GM21737 (cell line): ENCODE measurements around the gene RFC2.
"Not testable (repeated sequence)": the region's sequence is repeated elsewhere in the genome, so short reads cannot be mapped to it uniquely, and the experiment has no call there.

ENCODE experiments used
- ATAC-seq: cut with Tn5 transposase; IDR thresholded peaks from one replicate; pipeline ENCODE4 v1.9.1; 2021; ENCODE audit warnings: mild to moderate bottlenecking, moderate library complexity; ENCODE audit not compliant: unreplicated experiment

The RFC2 gene

DNA sequence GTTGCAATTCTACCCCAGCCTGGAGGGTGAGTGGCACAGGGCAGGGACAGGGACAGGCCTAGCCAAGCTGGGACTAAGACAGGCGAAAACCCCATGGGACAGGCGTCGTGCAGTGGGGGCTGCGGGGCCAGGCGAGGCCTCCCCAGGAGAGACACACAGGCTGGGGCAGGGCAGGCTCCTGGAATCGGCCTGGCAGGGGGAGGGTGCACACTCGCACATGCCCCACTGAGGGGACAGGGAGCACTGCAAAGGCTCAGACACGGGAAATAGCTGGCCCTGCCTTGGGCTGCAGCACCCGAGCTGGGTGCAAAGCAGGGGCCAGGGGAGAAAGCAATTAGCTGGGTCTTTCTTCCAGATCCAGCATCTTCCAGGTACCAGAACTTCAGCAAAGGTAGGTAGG, 34.0 kb downstream of the RFC2 start:
- ATAC-seq = no peak

DNA sequence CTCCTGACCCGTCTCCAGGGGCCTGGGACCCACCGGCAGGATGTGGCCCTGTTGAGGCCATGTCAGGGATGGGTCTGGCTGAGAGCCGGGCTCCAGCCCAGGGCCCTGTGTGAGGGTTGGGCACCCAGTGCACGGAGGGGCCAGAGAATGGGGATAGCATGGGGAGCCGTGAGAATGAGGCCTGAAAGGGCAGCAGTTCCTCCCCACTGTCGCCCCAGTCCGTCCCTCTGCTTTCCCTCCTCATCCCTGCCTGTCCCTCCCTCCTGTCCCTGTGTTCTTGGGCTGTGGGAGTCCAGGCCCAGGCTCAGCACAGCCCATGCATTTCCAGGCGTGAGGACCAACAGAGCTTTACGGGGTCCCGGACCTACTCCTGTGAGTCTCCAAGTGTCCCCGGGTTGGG, 34.8 kb downstream of the RFC2 start:
- no peak for ATAC-seq

DNA sequence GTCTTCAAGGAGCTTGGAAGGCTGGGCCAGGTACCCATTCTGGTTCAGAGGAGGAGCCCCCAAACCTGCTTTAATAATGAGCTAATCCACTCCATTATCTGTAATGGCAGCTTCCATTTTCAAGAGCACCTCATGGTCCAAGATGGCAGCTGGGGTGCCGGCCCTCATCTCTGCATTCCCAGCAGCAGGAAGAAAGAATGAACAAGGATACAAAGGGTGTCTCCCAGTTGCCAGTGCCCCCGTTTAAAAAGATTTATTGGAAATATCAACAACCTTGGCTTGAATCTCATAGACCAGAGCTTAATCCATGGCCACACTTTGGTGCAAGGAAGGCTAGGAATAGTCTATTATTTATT, 35.9 kb downstream of the RFC2 start:
- no peak for ATAC-seq

DNA sequence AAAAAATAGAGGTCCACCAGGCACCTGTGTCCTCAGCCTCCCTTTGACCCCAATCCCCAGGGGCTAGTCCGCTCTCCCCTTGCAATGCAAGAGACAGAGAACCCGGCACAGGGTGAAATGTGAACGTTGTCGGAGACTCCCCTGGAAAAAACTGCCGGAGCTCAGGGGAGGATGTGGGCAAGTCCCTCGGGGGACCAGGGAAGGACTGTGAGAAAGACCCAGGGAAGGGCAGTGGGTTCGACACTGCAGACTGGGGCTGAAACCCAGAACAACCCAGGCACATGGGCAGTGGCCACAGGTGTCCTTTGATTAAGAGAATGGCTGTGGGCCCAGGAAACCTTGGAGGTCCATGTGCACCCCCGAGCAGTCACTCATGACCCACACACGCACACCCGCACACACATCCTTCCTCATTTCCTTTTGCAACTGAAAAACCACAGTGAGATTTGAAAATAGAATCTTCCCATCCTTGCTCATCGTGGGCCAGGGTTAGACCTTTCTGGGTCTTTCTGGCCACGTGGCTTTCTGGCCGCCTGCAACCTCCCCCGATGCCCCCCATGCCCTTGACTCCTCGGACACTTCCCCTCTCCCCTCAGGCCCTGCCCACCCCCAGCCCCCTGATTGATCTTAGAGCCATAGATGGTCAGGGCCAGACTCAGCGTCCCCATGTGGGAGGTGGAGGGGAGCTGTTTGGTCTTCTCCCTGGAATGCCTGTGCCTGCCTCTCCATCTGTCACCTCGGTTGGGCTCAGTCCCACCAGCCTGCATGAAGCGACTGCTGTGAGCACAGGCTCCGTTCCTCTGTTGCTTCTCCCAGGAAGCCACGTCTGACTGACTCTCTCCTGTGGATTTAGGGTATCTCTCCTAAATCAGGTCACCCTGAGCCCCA, 36.5 kb downstream of the RFC2 start:
- ATAC-seq = peak; percentile 46

DNA sequence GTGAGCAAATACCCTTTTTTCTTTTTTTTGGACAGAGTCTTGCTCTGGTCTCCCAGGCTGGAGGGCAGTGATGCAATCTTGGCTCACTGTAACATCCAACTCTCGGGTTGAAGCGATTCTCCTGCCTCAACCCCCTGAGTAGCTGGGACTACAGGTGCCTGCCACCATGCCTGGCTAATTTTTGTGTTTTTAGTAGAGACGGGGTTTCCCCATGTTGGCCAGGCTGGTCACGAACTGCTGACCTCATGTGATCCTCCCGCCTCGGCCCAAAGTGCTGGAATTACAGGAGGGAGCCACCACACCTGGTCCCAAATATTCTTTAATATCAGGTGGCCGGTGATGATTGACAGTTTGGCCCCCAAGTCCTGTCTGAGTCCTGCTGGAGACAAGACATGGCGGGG, 37.8 kb downstream of the RFC2 start:
- no peak for ATAC-seq

DNA sequence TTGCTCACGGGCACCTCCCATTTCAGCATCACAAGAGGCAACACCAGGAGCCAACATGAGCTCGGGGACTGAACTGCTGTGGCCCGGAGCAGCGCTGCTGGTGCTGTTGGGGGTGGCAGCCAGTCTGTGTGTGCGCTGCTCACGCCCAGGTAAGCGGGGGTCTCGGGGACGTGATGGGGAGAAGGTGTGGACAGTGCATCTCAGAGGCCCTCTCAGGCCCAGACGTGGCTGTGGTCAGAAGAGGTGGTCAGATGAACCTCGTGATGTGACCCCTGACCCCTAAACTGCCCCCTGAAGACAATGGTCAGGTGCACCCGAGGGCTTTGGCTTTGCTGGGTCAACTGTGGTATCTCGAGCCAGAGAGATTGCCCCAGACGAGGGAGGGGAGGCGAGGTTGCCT, 38.3 kb downstream of the RFC2 start:
- ATAC-seq = no peak

DNA sequence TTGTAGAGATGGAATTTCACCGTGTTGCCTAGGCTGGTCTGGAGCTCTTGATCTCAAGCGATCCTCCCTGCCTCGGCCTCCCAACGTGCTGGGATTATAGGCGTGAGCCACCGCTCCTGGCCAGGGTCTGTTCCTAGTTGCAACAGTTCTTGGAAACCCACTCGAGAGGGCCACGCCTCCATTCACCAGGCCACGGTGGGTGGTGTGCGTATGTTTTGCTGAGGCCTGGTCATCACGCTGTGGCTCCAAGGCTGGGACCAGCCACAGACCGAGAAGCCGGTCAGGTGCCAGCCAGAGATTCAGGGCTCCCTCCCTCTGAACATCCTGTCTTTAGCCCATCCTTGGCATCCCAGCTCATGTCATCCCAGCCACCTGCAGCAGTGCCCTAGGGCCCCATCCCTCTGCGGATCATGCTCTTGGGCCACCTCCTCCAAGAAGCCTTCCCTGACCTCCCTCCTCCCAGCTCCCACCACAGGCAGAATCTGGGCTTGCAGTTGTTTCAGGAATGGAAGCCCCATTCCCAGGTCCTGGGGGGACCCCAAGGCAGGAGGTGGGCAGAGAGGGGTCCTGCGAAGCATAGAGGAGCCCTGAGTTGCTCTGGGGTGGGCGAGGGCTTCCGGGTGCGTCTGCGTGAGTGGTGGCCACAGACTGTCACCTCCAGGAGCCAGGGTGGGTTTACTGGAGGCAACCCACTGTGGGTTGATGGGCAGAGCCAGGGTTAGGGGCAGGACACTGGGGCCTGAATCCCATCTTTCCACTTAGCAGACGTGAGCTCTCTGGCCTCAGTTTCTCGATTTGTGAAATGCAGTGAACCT, 39.2 kb downstream of the RFC2 start:
- ATAC-seq = no peak

DNA sequence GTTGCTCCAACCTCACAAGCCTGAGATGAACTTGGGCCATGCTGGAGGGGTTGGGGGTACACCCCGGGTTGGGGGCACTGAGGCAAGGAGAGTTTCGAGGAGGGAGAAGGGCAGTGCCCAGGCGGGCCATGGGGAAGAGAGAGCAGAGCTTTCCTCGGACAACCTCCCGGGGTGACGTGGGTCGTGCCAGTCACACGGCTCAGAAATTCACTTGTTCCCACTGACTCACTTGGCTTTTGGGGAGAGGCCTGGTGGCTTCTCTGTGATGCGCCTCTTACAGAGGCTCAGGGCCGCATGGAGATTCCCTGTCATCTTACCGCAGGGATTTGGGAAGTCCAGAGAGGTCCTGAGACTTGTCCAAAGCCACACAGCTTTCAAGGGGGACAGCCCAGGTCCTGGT, 41.5 kb downstream of the RFC2 start:
- ATAC-seq = no peak

DNA sequence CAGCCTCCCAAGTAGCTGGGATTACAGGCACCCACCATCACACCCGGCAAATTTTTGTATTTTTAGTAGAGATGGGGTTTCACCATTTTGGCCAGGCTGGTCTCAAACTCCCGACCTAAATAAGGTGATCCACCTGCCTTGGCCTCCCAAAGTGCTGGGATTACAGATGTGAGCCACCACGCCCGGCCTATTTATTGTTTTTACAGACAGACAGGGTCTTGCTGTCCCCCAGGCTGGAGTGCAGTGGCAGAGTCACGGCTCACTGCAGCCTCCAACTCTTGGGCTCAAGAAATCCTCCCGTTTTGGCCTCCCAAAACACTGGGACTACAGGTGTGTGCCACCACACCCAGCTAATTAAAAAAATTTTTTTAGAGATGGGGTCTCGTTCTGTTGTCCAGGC, 46.0 kb downstream of the RFC2 start:
- not testable (repeated sequence) for ATAC-seq

DNA sequence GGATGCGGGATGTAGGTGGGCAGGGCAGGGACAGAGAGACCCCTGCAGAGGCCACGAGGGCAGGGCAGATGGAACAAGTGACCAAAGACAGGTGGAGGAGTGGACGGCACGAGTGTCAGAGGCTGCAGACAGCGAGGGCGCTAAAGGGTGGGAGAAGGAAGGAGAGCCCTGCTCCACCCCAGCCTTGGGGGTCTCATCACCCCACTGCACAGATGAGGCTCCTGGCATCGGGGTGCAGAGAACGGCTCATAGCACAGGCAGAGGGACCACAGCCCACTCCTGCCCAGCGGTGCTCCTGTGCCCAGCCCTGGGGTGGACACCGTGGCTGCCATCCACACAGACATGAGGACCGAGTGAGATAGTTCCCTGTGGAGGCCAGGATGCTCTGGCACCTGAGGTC, 46.6 kb downstream of the RFC2 start:
- no peak for ATAC-seq

DNA sequence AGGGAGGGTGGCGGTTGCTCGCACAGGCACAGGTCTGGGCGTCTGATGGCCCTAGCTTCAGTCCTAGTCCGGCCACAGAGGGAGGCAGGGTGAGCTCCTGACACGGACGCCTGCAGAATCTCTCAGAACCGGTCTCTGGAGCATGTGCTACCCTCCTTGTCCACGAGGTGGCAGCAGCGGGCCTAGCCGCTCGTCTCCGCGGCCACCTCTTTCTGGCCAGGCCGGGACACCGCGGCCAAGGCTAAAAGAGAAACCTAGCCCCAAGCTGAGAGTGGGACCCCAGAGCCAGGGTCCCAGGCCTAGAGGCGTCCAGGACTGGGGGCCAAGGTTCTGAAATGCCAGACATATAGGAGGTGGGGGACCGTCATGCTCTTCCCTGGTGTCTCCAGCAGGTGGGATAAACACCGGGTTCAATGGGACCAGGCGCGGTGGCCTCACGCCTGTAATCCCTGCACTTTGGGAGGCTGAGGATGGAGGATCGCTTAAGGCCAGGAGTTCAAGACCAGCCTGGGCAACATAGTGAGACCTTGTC, 47.5 kb downstream of the RFC2 start:
- no peak for ATAC-seq

DNA sequence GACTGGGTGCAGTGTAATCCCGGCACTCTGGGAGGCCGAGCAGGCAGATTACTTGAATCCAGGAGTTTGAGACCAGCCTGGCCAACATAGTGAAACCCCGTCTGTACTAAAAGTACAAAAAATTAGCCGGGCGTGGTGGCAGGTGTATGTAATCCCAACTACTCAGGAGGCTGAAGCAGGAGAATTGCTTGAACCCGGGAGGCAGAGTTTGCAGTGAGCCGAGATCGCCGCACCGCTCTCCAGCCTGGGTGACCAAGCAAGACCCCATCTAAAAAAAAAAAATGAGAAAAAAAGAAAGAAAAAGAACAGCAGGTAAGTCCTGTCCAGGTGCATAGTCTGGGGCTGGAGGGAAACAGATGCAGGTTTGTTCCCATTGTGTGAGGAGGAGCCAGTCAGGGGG, 48.1 kb downstream of the RFC2 start:
- ATAC-seq = not testable (repeated sequence)

DNA sequence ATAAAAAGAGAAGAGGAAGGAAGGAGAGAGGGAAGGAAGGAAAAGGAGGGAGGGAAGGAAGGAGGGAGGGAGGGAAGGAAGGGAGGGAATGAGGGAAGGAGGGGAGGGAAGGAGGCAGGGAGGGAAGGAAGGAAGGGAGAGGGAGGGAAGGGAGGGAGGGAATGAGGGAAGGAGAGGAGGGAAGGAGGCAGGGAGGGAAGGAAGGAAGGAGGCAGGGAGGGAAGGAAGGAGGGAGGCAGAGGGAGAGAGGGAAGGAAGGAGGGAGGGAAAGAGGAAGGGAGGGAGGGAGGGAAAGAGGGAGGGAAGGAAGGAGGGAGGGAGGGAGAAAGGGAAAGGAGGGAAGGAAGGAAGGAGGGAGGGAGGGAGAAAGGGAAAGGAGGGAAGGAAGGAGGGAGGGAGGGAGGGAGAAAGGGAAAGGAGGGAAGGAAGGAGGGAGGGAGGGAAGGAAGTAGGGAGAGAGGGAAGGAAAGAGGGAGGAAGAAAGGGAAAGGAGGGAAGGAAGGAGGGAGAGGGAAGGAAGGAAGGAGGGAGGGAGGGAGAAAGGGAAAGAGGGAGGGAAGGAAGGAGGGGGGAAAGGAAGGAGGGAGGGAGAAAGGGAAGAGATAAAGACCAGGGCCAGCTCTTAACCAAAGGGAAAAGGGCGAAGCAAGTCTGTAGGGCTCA, 50.1 kb downstream of the RFC2 start:
- no peak for ATAC-seq

DNA sequence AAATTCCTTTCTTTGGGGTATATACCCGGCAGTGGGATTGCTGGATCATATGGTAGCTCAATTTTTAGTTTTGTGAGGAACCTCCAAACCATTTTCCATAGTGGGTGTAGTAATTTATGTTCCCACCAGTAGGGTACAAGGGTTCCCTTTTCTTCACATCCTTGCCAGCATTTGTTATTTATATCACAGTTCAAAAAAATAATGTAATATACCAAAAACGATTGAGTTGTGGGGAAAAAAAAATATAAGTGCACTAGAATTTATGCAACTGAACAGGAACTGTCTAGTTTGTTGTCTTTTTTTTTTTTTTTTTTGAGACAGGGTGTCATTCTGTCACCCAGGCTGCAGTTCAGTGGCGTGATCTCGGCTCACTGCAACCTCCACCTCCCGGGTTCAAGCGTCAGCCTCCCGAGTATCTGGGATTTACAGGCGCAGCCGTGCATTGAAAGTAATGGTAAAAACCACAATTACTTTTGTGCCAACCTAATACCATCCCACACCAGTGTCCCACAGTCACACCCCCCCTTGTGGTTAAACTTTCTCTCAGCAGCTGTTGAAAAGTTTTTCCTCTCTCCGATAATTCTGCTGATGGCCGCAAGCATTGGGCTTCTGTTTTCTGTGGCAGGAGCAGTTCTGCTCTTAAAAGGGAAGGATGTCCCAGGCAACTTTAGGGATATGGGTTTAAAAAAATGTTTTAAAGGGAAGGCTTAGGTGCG, 51.2 kb downstream of the RFC2 start:
- no peak for ATAC-seq

DNA sequence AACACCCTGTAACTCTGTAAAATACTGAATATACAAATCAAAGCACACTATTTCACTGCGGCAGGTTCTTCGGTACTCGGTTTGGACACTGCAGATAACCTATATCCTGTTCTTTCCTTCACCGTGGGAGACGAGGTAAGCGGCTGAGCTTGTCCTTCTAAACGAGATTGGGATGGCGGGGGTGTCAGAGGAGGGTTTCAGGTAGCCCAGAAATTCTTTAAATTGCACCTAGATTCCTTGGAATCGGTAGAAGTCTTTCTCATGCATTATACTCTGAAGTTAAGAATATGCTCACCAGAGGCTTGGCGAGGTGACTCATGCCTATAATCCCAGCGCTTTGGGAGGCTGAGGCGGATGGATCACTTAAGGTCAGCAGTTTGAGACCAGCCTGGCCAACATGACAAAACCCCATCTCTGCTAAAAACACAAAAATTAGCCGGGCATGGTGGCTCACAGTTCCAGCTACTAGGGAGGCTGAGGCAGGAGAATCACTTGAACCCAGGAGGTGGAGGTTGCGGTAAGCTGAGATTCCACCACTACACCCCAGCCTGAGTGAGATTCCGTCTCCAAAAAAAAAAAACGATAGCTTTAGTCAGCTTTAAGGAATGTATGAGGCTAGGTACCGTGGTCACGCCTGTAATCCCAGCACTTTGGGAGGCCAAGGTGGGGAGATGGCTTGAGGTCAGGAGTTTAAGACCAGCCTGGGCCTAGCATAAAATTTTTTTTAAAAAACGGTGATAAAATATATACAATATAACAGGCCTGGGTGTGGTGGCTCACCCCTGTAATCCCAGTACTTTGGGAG, 54.4 kb downstream of the RFC2 start:
- ATAC-seq = no peak

DNA sequence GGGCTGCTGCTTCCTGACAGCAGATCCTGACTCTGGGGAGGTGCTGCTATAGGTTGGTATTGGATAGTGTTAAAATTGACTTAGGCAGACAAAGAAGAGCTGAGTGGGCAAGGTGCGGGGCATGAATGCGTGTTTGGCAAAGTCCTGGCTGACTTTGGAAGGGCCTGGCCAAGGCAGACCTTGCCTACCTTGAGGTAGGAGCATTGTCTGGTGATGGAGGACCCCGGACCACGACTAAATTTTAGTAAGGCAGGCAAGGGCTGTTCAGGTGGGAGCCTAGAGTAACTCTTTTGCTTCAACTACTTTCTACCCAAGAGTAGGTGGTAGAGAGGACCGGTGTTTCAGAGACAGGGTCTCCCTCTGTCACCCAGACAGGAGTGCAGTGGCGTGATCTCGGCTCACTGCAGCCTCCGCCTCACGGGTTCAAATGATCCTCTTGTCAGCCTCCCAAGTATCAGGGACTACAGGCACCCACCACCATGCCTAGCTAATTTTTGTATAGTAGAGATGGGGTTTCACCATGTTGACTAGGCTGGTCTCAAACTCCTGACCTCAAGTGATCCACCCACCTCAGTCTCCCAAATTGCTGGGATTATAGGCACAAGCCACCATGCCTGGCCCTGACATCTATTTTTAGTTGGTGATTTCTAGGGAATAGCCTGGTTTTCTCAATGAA, 56.6 kb downstream of the RFC2 start:
- ATAC-seq = no peak

DNA sequence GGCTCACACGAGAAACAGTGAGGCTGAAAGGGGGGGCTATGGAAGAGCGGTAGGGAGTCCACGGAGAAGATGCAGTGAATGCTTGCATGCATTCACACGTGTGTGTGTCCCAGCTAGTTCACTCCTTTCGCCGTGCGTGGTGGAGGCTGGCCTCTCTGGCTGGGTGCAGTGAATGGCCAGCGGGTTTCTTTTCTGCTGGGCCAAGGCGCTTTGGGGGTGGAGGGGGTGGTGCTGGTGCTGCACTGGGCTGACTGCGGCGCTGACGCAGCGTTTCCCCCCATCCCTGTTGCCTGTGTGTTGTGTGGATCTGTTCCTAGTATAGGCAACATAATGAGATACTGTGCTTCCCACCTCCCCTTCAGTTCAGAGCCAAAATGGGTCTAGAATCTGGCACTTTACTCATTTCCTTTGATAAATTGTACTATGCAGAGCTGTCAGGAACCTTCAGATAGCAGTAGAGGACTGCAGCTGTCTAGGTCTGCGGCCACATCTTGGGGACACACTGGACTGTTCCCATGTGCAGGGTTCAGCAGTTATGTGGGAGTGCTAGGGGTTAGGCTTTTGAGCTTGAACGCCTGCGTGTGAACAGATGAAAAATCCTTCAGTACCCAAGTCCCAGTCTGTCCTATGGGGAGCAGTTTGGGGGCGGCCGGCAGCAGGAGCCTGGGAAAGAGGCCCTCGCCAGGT, 58.1 kb downstream of the RFC2 start:
- not testable (repeated sequence) for ATAC-seq

DNA sequence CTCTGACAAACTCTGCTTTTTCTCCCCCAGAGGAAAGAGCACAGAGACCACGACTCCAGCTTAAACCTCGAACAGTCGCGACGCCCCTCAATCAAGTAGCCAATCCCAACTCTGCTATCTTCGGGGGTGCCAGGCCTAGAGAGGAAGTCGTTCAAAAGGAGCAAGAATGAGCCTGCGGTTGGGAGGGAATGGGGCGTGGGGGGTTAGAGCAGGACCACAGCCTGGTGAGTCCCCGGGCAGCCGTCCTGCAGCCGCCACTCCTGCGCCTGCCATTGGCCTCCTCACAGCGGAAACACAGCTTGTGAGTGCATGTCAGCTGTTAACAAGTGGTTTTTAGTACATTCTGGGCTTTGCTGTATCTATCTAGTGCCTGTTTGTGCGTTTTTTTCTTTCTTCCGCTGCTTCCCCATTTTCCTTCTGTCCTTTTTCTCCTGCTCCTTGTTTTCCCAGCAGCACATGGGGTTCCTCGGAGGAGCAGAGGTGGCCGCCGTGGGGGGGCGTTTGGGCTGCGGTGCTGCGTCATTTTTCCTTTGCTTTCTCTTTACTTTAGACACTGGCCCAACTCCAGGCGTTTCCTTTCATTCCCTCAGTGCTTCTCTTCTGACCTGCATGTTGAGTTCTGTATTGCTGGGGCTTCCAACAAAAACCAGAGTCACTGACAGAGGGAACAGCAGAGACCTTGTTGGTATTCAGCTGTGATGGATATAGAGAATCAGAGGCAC, 58.9 kb downstream of the RFC2 start:
- ATAC-seq = not testable (repeated sequence)
